Ovary (tissue), 9 donors: Measurements from ENCODE around the gene HIVEP1. TPM values are rescaled to one million over a fixed set of nuclear protein-coding genes. Genes with fewer than 3 reads are reported as not detected.

Experiments
- DNase-seq, 5 donors: peaks; one replicate each; pipeline ENCODE4 v3.0.0-alpha.2; 2019 to 2020
- H3K27ac ChIP-seq, 2 donors: fragments of 200-600 bp; one replicate each; pipeline versions ENCODE4 v1.5.1 to v1.8.0; 2019 to 2022
- H3K27me3 ChIP-seq: fragments of 200-600 bp; one replicate; pipeline ENCODE4 v1.8.0; 2022
- H3K36me3 ChIP-seq: fragments of 200-600 bp; sonication (generic); one replicate; pipeline ENCODE4 v1.5.1; 2019
- H3K4me1 ChIP-seq: one replicate; pipeline ENCODE4 v1.8.1; 2013; ENCODE audit warnings: mild to moderate bottlenecking, moderate library complexity; ENCODE audit not compliant: insufficient read depth
- H3K4me3 ChIP-seq: fragments of 200-600 bp; sonication (generic); one replicate; pipeline ENCODE4 v1.5.1; 2017
- H3K9me3 ChIP-seq, 2 donors: fragments of 200-600 bp in 1 of 2; sonication (generic) in 1 of 2; one replicate each; pipeline versions ENCODE4 v1.5.1 to v1.8.1; 2013 to 2019; ENCODE audit warnings: mild to moderate bottlenecking in 1 of 2, moderate library complexity in 1 of 2
- CTCF ChIP-seq, 3 donors: fragments of 450-650 bp in 2 of 3; fragments of 200-600 bp in 1 of 3; IDR thresholded peaks; one replicate each; pipeline versions ENCODE4 v1.5.1 to v1.8.0; 2016 to 2022; ENCODE audit warnings: antibody characterized with exemption in 3 of 3, mild to moderate bottlenecking in 1 of 3
- EP300 ChIP-seq: sonication (generic); formaldehyde crosslinking; IDR thresholded peaks from one replicate; pipeline ENCODE4 v1.6.1; 2017; ENCODE audit warnings: antibody characterized with exemption
- POLR2A ChIP-seq: fragments of 450-650 bp; IDR thresholded peaks from one replicate; pipeline ENCODE4 v1.6.1; 2017; ENCODE audit warnings: antibody characterized with exemption, mild to moderate bottlenecking, moderate library complexity
- WGBS, 3 donors: extraction: QIAGEN DNeasy Blood & Tissue Kit in 1 of 3; methylation state at CpG; one replicate each; pipeline versions ENCODE4 v1.1.5 to v1.1.7; 2013 to 2017; 5-methylcytosine and 5-hydroxymethylcytosine counted together
- intact Hi-C, 4 donors: fragments of 100-400 bp; cut with DNase I; formaldehyde crosslinking; loops; one replicate each; pipeline versions ENCODE4 v1.11.0 to v1.15.1; 2022 to 2023
- polyA plus RNA-seq, 2 donors: library from polyadenylated mRNA; stranded (reverse); fragments of 200-250 nt in 1 of 2; fragments of 350-450 nt in 1 of 2; fragmentation: Illumina TruSeq in 1 of 2; extraction: RNeasy Lipid Tissue Mini Kit (QIAGEN cat#74804) in 1 of 2; gene quantifications; one replicate each; pipeline ENCODE4 v1.2.3, GENCODE V29; 2013 to 2014
- total RNA-seq, 7 donors: library from RNA; depleted of rRNA in 2 of 7; stranded (reverse); fragments of >200 nt in 2 of 7; fragmentation: NEBNext Ultra II Directional in 3 of 7; extraction: Animal tissue kit (Norgen Biotek cat#: 25700) in 3 of 7; gene quantifications; one replicate each; pipeline versions ENCODE4 v1.1.0 to v1.2.4, GENCODE V29; 2016 to 2023
- donor health status: DM: no; HTN: no; CAD: no; lungs with moderate emphysema.
- donor health status: DM: no; HTN: no; CAD: no.
- donor health status: Bipolar disorder and iron deficiency.
- donor health status: DM: yes; HTN: yes; CAD: no.
- donor health status: DM: no; HTN: no; CAD: no.
- donor health status: DM: yes; HTN: yes; CAD: no.

HIVEP1 gene
- total and polyA plus RNA-seq, 9 donors, result 11.9 to 45.0 (median 27.0) TPM

GRCh38 chr6:12189150-12189549, 177.0 kb downstream of the HIVEP1 start:
- DNase-seq, result no peak
- no peak overlapping the region for H3K27ac ChIP-seq
- H3K27me3 ChIP-seq, result no peaks in the 10 kb centered on the region
- no peaks in the 10 kb centered on the region for H3K4me1 ChIP-seq
- no peaks in the 10 kb centered on the region for H3K36me3 ChIP-seq
- intact Hi-C loops, result no loop called here
- TF ChIP-seq POLR2A, result no peak
- TF ChIP-seq CTCF (IDR thresholded peaks at IDR 0.05), result no peak
- no peak for TF ChIP-seq EP300
- H3K9me3 ChIP-seq, result no peaks in the 10 kb centered on the region
- H3K4me3 ChIP-seq, result no peak overlapping the region

- intact Hi-C loops, result no loop called here
- Histone ChIP-seq H3K27ac (no peak overlapping the region), H3K36me3 (no peaks in the 10 kb centered on the region), H3K4me3 (no peak overlapping the region), H3K9me3 (no peaks in the 10 kb centered on the region), H3K4me1 (no peaks in the 10 kb centered on the region), H3K27me3 (no peaks in the 10 kb centered on the region)
- TF ChIP-seq EP300, result no peak
- no peak for TF ChIP-seq CTCF (IDR thresholded peaks at IDR 0.05)
- no peak for DNase-seq
Observed at GRCh38 chr6:12189661-12190060, 177.5 kb downstream of the HIVEP1 start.

DNA sequence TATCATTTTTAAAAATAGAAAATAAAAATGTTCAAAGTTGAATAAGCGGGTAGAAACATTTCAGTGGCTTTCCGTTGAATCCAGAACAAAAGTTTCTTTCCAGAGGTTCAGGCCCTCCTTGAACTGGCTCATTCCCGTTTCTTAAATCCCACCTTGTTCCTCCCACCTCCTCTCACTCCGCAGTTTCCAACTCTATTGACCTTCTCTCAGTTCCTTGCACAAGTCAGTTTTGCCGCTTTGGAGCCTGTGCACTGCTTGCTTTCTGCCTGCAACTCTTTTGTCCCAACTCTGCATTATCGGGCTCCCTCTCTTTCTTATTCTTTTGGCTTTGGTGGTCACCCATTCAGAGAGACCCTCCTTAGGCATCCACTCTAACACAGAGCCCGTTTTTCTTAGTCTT, 178.1 kb downstream of the HIVEP1 start:
- no peak overlapping the region for H3K27ac ChIP-seq
- no peak for DNase-seq
- H3K4me3 ChIP-seq, result no peak overlapping the region
- 72 to 83% (median 77%) methylated on average over 7 of the region's 7 CpGs for WGBS, 3 donors
- no peaks in the 10 kb centered on the region for H3K27me3 ChIP-seq
- no peaks in the 10 kb centered on the region for H3K4me1 ChIP-seq
- H3K9me3 ChIP-seq, result no peaks in the 10 kb centered on the region
- H3K36me3 ChIP-seq, result no peaks in the 10 kb centered on the region
- TF ChIP-seq POLR2A, result no peak
- intact Hi-C loops, result no loop called here

DNA sequence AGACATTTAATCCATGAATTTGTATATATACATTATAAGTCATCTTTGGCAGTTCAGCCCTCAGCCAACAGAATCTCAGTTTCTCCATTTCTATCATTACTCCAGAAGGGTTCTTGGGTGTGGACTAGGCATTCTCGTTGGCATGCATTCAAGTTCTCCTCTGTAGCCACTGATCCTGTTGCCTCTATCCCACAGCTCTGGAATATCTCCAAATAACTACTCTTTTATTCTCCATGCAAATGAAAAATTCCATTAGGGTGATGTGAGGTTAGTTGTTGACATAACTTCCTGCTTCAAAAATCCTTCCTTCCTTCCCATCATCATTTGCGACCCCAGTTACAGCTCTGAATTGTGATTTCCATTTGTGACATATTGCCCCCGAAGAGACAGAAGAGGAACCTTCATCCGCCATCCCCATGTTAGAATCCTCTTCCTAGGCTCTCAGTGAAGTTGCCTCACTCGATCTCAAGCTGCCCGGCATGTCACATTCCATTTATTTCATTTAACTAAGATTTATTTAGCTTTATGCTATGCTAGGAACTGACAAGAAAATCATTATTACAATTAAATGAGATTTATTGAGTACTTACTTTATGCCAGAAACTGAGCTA, 184.3 kb downstream of the HIVEP1 start:
- Histone ChIP-seq H3K4me3 (no peak overlapping the region), H3K36me3 (no peaks in the 10 kb centered on the region), H3K27ac (no peak overlapping the region), H3K4me1 (no peaks in the 10 kb centered on the region), H3K27me3 (no peaks in the 10 kb centered on the region), H3K9me3 (no peaks in the 10 kb centered on the region)
- WGBS, 3 donors, result 77 to 82% (median 81%) methylated on average over 6 of the region's 6 CpGs
- TF ChIP-seq CTCF (IDR thresholded peaks at IDR 0.05) (no peak), EP300 (no peak), POLR2A (no peak)
- intact Hi-C loops, result no loop called here
- DNase-seq, result no peak

DNA sequence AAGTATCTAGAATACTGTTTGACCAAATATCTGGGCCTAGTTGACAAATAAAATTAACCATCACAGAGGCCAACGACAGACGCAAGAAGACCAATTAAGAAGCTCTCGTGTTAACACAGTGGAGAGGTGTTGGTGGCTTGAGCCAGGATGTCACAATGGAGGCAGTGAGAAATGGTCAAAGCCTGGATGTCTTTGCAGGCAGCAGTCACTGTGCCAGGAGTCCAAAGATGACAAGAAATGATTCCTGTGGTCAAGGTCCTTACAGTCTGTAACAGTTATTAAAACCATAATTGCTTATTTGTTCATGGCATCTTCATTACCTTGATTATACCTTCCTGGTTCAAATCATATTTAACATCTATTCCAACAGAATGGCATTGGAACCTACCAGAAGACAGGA, 186.7 kb downstream of the HIVEP1 start:
- intact Hi-C loops, result no loop called here
- no peak for DNase-seq
- Histone ChIP-seq H3K36me3 (no peaks in the 10 kb centered on the region), H3K27me3 (no peaks in the 10 kb centered on the region), H3K4me1 (no peaks in the 10 kb centered on the region), H3K9me3 (no peaks in the 10 kb centered on the region), H3K4me3 (no peak overlapping the region), H3K27ac (no peak overlapping the region)
- 93 to 96% (median 94%) methylated on average over 3 of the region's 3 CpGs for WGBS, 3 donors
- TF ChIP-seq EP300 (no peak), CTCF (IDR thresholded peaks at IDR 0.05) (no peak), POLR2A (no peak)
